T-helper 1 cell treated with Interleukin-12 subunit alpha and Interleukin-12 subunit beta and Interleukin-4 antibody, amounts not matched to agents 30 μg/mL and 1 μg/mL, for 36 hours (primary cell): ENCODE measurements around the gene RBMX2.
A peak's percentile ranks its signal among the peaks of the same experiment; 100 is the strongest.
"Not testable (repeated sequence)": the region's sequence is repeated elsewhere in the genome, so short reads cannot be mapped to it uniquely, and the experiment has no call there.

Experiments
- H3K27ac Mint-ChIP-seq: one replicate; pipeline ENCODE4 v1.8.0; 2021; ENCODE audit warnings: mild to moderate bottlenecking, mixed read lengths
- H3K27me3 Mint-ChIP-seq: one replicate; pipeline ENCODE4 v1.8.0; 2021; ENCODE audit warnings: low read depth, mixed read lengths
- H3K36me3 Mint-ChIP-seq: one replicate; pipeline ENCODE4 v1.8.0; 2021; ENCODE audit warnings: low read depth, mixed read lengths
- H3K4me1 Mint-ChIP-seq: one replicate; pipeline ENCODE4 v1.8.0; 2021; ENCODE audit warnings: low read depth, mixed read lengths
- H3K4me3 Mint-ChIP-seq: one replicate; pipeline ENCODE4 v1.8.0; 2021; ENCODE audit warnings: mild to moderate bottlenecking, moderate library complexity, mixed read lengths
- H3K9me3 Mint-ChIP-seq: one replicate; pipeline ENCODE4 v1.8.0; 2021; ENCODE audit warnings: mixed read lengths

RBMX2 gene, protein sequence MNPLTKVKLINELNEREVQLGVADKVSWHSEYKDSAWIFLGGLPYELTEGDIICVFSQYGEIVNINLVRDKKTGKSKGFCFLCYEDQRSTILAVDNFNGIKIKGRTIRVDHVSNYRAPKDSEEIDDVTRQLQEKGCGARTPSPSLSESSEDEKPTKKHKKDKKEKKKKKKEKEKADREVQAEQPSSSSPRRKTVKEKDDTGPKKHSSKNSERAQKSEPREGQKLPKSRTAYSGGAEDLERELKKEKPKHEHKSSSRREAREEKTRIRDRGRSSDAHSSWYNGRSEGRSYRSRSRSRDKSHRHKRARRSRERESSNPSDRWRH

GRCh38 chrX:130401415-130402207, at the start of gene RBMX2:
RBMX2 (plus strand) TSS chrX:130401987; CDS start chrX:130402033, 46 bp downstream.
- Mint-ChIP-seq H3K27ac (peak within 1 kb of the TSS; percentile 85), H3K36me3 (no peaks in the 10 kb centered on the region), H3K27me3 (peaks cover 6% of the 10 kb centered on the region), H3K9me3 (no peaks in the 10 kb centered on the region), H3K4me3 (peak within 1 kb of the TSS; percentile 92), H3K4me1 (peaks cover 9% of the 10 kb centered on the region)

- H3K27ac Mint-ChIP-seq, H3K4me3 Mint-ChIP-seq, H3K27me3 Mint-ChIP-seq, H3K9me3 Mint-ChIP-seq, H3K4me1 Mint-ChIP-seq: not testable (repeated sequence)
- peaks cover 10% of the 10 kb centered on the region for H3K36me3 Mint-ChIP-seq
Observed at GRCh38 chrX:130352050-130352449, 49.7 kb upstream of the RBMX2 start.

DNA sequence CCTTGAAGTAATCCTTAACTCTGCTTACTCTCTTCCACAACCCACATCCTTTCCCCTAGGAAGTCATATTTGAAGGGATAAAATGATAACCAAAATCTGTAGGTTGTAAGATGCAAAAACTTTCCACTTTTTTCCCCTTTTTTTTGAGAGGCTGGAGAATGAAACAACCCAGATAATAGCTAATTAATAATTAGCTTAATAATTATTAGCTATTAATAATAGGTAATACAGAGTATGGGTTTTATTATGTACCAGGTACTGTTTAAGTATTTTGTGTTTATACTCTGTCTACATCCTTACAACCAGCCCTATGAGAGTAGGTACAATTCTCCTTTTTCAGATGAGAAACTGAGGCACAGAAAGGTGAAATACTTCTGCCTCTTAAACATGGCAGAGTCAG, 25.7 kb upstream of the RBMX2 start:
- Mint-ChIP-seq H3K4me1 (no peaks in the 10 kb centered on the region), H3K27me3 (no peaks in the 10 kb centered on the region), H3K4me3 (no peak overlapping the region), H3K9me3 (no peaks in the 10 kb centered on the region), H3K36me3 (peaks cover 2% of the 10 kb centered on the region), H3K27ac (no peak overlapping the region)

- no peaks in the 10 kb centered on the region for H3K36me3 Mint-ChIP-seq
- H3K27ac Mint-ChIP-seq = no peak overlapping the region
- H3K4me1 Mint-ChIP-seq = no peaks in the 10 kb centered on the region
- H3K27me3 Mint-ChIP-seq = peaks cover 4% of the 10 kb centered on the region
- H3K4me3 Mint-ChIP-seq = no peak overlapping the region
- no peaks in the 10 kb centered on the region for H3K9me3 Mint-ChIP-seq
Observed at GRCh38 chrX:130378024-130378669, 23.6 kb upstream of the RBMX2 start.

- no peaks in the 10 kb centered on the region for H3K9me3 Mint-ChIP-seq
- H3K4me3 Mint-ChIP-seq = no peak within 1 kb of the TSS
- no peak within 1 kb of the TSS for H3K27ac Mint-ChIP-seq
- no peaks in the 10 kb centered on the region for H3K36me3 Mint-ChIP-seq
- peaks cover 4% of the 10 kb centered on the region for H3K27me3 Mint-ChIP-seq
- no peaks in the 10 kb centered on the region for H3K4me1 Mint-ChIP-seq
Observed at GRCh38 chrX:130385520-130385919, 16.3 kb upstream of the RBMX2 start, which contains the start of gene GPR119. GPR119 (minus strand) TSS chrX:130385674; CDS start chrX:130385447, 227 bp downstream.

DNA sequence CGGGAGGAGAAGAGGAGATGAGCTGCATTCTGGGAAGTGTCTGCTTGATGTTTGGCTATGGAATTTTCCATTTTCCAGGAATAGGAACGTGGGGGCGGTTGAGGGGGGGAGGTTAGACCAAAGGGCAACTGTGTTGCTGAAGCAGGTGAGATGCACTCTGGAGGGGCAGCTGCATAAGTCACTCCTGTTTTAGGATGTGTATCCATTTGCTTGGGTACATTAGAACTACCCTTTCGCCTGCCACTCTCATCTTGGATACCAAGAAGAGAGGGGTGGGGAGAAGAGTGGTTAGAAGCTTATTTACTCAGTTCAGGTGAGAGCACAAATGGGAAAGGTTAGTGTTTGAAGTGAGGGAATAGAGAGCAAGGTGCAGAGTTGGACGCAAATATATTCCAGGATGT, 15.4 kb upstream of the RBMX2 start:
- H3K9me3 Mint-ChIP-seq = no peaks in the 10 kb centered on the region
- no peak overlapping the region for H3K4me3 Mint-ChIP-seq
- no peaks in the 10 kb centered on the region for H3K4me1 Mint-ChIP-seq
- H3K27ac Mint-ChIP-seq = no peak overlapping the region
- peaks cover 3% of the 10 kb centered on the region for H3K27me3 Mint-ChIP-seq
- H3K36me3 Mint-ChIP-seq = no peaks in the 10 kb centered on the region

DNA sequence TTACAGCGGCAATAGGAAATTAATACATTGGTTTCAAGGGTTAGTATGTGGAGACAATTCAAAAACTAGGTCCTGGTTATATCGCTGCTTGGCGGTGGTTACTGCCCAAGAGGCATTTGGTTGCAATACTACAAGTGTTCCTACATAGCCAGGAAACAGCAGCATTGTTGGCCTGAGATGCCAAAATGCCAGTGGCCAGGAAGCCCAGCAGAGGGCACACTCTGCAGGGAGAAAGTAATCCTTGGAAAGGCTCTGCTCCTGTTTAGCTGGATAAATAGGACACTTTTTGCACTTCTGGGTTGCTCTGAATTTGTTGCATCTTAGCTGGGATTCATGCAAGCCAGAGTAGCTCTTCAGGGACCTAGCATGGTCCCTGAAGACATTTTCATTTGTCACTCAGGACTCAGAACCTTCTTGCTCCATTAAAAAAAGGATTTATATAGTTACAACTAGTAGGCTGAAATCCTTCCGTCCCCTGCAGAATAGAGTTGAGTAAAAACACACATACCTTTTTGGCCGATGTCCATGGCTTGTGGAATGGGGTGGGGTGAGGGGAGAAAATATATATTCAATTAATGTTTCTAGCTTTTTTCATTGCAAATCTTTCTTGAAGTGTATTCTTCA, 8.2 kb upstream of the RBMX2 start:
- H3K9me3 Mint-ChIP-seq = no peaks in the 10 kb centered on the region
- H3K27ac Mint-ChIP-seq = no peak overlapping the region

DNA sequence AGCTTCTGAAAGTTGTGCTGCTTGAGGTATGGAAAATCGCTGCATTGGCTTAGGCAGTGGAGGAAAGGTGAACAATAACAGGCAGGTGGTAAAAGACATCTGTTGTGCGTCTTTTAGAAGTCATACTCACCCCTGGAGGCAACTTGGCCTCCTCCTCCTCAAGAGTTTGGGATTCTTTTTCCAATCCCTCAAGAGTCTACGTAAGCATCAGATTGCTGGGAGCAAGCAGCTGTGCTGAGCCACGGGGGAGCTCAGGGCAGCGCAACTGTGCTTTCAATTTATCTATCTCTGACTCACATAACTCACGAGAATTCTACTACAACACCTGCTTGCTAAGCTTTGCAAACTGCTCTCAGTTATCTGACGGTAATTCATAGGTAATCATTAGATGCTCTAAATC, 6.4 kb upstream of the RBMX2 start:
- Mint-ChIP-seq H3K36me3 (no peaks in the 10 kb centered on the region), H3K27me3 (peaks cover 17% of the 10 kb centered on the region), H3K27ac (no peak overlapping the region), H3K4me3 (no peak overlapping the region), H3K4me1 (no peaks in the 10 kb centered on the region), H3K9me3 (no peaks in the 10 kb centered on the region)

More for the DNA sequence above, 8.2 kb upstream of the RBMX2 start:
- H3K4me3 Mint-ChIP-seq = no peak overlapping the region
- peaks cover 13% of the 10 kb centered on the region for H3K27me3 Mint-ChIP-seq
- no peaks in the 10 kb centered on the region for H3K36me3 Mint-ChIP-seq
- no peaks in the 10 kb centered on the region for H3K4me1 Mint-ChIP-seq

- no peaks in the 10 kb centered on the region for H3K9me3 Mint-ChIP-seq
- H3K4me3 Mint-ChIP-seq = peak overlapping the region; percentile 92
- peaks cover 5% of the 10 kb centered on the region for H3K27me3 Mint-ChIP-seq
- H3K27ac Mint-ChIP-seq = peak overlapping the region; percentile 59
- no peaks in the 10 kb centered on the region for H3K36me3 Mint-ChIP-seq
- H3K4me1 Mint-ChIP-seq = peaks cover 10% of the 10 kb centered on the region
Observed at GRCh38 chrX:130402208-130402684, 459 bp downstream of the RBMX2 start.

GRCh38 chrX:130413415-130413814, 11.6 kb downstream of the RBMX2 start:
- Mint-ChIP-seq H3K4me1 (no peaks in the 10 kb centered on the region), H3K27ac (no peak overlapping the region), H3K4me3 (no peak overlapping the region), H3K27me3 (no peaks in the 10 kb centered on the region), H3K9me3 (no peaks in the 10 kb centered on the region), H3K36me3 (peaks cover 14% of the 10 kb centered on the region)

DNA sequence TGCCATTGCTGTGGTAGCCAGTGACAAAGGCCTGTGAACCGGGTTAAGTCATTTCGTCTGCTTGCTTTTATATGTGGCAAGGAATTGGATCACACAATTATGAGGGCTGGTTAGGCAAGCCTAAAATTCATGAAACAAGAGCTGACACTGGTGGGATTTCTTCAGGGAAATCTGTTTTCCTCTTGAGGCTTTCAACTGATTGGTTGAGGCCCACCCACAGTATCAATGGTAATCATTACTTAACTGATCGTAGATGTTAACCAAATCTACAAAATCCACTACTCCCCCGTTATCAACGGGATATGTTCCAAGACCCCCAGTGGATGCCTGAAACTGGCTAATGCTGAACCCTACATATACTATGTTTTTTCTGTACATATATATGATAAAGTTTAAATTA, 13.0 kb downstream of the RBMX2 start:
- Mint-ChIP-seq H3K27ac (no peak overlapping the region), H3K4me1 (no peaks in the 10 kb centered on the region), H3K9me3 (no peaks in the 10 kb centered on the region), H3K27me3 (no peaks in the 10 kb centered on the region), H3K36me3 (peaks cover 10% of the 10 kb centered on the region), H3K4me3 (no peak overlapping the region)

DNA sequence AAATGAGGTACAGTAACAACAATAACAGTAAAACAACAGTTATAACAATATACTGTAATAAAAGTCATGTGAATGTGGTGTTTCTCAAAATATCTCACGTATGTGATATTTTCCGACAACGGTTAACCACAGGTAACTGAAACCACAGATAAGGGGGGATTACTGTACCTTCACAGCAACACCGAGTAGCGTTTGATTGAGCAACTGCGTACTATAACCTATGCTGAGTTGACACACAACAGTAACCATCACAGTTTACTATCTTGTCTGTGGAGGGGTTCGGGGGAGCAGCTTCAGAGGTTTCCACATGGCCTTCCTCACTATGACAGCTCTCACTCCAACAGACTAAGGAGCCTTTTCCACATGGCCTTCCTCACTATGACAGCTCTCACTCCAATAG, 13.4 kb downstream of the RBMX2 start:
- Mint-ChIP-seq H3K27ac (no peak overlapping the region), H3K9me3 (no peaks in the 10 kb centered on the region), H3K4me3 (no peak overlapping the region), H3K4me1 (no peaks in the 10 kb centered on the region), H3K36me3 (peaks cover 8% of the 10 kb centered on the region), H3K27me3 (no peaks in the 10 kb centered on the region)

DNA sequence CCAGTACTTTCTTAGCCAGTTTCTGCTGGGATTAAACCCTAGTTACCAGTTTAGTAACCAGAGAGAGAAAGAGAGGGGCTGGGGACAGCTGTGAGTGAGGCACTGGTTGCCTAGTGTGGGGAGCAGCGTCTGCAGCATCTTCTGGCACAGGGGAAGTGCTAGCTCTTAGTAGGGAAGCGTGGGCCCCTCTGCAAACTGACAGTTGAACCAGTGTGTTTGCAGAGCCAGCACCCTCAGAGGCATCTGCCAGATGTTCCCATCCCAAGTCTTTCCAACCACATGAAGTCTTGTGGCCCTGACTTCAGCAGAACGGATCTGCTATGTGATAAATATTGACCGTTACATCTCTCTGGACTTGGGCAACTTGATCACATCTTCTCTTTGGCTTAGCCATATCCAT, 15.0 kb downstream of the RBMX2 start:
- H3K27ac Mint-ChIP-seq = no peak overlapping the region
- H3K4me1 Mint-ChIP-seq = no peaks in the 10 kb centered on the region
- no peaks in the 10 kb centered on the region for H3K9me3 Mint-ChIP-seq
- H3K4me3 Mint-ChIP-seq = no peak overlapping the region
- peaks cover 8% of the 10 kb centered on the region for H3K36me3 Mint-ChIP-seq
- no peaks in the 10 kb centered on the region for H3K27me3 Mint-ChIP-seq

- H3K4me1 Mint-ChIP-seq = no peaks in the 10 kb centered on the region
- no peaks in the 10 kb centered on the region for H3K27me3 Mint-ChIP-seq
Observed at GRCh38 chrX:130418066-130418465, 16.3 kb downstream of the RBMX2 start.

More at GRCh38 chrX:130418066-130418465, 16.3 kb downstream of the RBMX2 start:
- Mint-ChIP-seq H3K27ac (no peak overlapping the region), H3K36me3 (peaks cover 4% of the 10 kb centered on the region), H3K9me3 (no peaks in the 10 kb centered on the region), H3K4me3 (no peak overlapping the region)
